GM23338 (cell line): ENCODE measurements around the gene MYBPC2. TPM values are rescaled to one million over a fixed set of nuclear protein-coding genes. Genes with fewer than 3 reads are reported as not detected.

Experiments
- ATAC-seq: fragments of 200-7000 bp; cut with Tn5 transposase; 3 replicates; pipeline ENCODE4 v1.9.1; 2020
- DNase-seq: peaks from one replicate; pipeline ENCODE4 v3.0.0-alpha.2; 2015; ENCODE audit warnings: low spot score
- H2AFZ ChIP-seq: fragments of 200-600 bp; sonication (generic); 2 replicates; pipeline ENCODE4 v1.8.0; 2016; ENCODE audit warnings: antibody characterized with exemption, mild to moderate bottlenecking, moderate library complexity
- H3F3A ChIP-seq: fragments of 200-600 bp; sonication (generic); replicated peaks from 2 replicates; pipeline ENCODE4 v1.8.0; 2017; ENCODE audit warnings: antibody characterized with exemption, mixed run types, low read depth
- H3K27ac ChIP-seq: fragments of 200-600 bp; sonication (generic); 2 replicates; pipeline ENCODE4 v1.6.1; 2016; ENCODE audit warnings: low read depth
- H3K27me3 ChIP-seq: fragments of 200-600 bp; sonication (generic); 2 replicates; pipeline ENCODE4 v1.8.0; 2016; ENCODE audit warnings: mild to moderate bottlenecking, mixed run types, moderate library complexity; ENCODE audit not compliant: insufficient read depth
- H3K36me3 ChIP-seq: fragments of 200-600 bp; sonication (generic); 2 replicates; pipeline ENCODE4 v1.8.0; 2016; ENCODE audit warnings: mild to moderate bottlenecking; ENCODE audit not compliant: insufficient read depth
- H3K4me1 ChIP-seq: fragments of 200-600 bp; sonication (generic); 2 replicates; pipeline ENCODE4 v1.8.0; 2016; ENCODE audit warnings: mild to moderate bottlenecking, moderate library complexity; ENCODE audit not compliant: insufficient read depth
- H3K4me2 ChIP-seq: fragments of 200-600 bp; sonication (generic); 2 replicates; pipeline ENCODE4 v1.7.1; 2017; ENCODE audit warnings: mixed run types
- H3K4me3 ChIP-seq: fragments of 200-600 bp; sonication (generic); 2 replicates; pipeline ENCODE4 v1.6.1; 2016; ENCODE audit warnings: mixed run types
- H3K79me2 ChIP-seq: fragments of 200-600 bp; sonication (generic); replicated peaks from 2 replicates; pipeline ENCODE4 v1.8.0; 2017; ENCODE audit warnings: mild to moderate bottlenecking; ENCODE audit not compliant: insufficient read depth
- H3K9me2 ChIP-seq: fragments of 200-600 bp; sonication (generic); 2 replicates; pipeline ENCODE4 v1.8.0; 2017; ENCODE audit not compliant: insufficient read depth
- H4K20me1 ChIP-seq: fragments of 200-600 bp; sonication (generic); replicated peaks from 2 replicates; pipeline ENCODE4 v1.8.0; 2017; ENCODE audit warnings: mild to moderate bottlenecking; ENCODE audit not compliant: insufficient read depth
- H3K27ac Mint-ChIP-seq: 2 replicates; pipeline ENCODE4 v1.8.0; 2020; ENCODE audit warnings: inconsistent platforms, mild to moderate bottlenecking, moderate library complexity, mixed read lengths
- H3K27me3 Mint-ChIP-seq: 3 replicates; pipeline ENCODE4 v1.8.0; 2022; ENCODE audit warnings: low read depth, mild to moderate bottlenecking, moderate library complexity, mixed read lengths, inconsistent platforms; ENCODE audit not compliant: insufficient read depth, poor library complexity
- H3K36me3 Mint-ChIP-seq: 3 replicates; pipeline ENCODE4 v1.8.0; 2021; ENCODE audit warnings: low read depth, mild to moderate bottlenecking, inconsistent platforms, moderate library complexity, mixed read lengths
- H3K4me1 Mint-ChIP-seq: 3 replicates; pipeline ENCODE4 v1.8.0; 2020; ENCODE audit warnings: mild to moderate bottlenecking, inconsistent platforms, mixed read lengths
- H3K4me3 Mint-ChIP-seq: 3 replicates; pipeline ENCODE4 v1.8.0; 2021; ENCODE audit warnings: moderate library complexity, mild to moderate bottlenecking, inconsistent platforms, mixed read lengths
- H3K9me3 Mint-ChIP-seq: 3 replicates; pipeline ENCODE4 v1.8.0; 2020; ENCODE audit warnings: moderate library complexity, mild to moderate bottlenecking, inconsistent platforms, mixed read lengths
- CREB1 ChIP-seq: fragments of 250-450 bp; sonication (Bioruptor Pico); IDR thresholded peaks from 2 replicates; pipeline ENCODE4 v1.5.0; 2020; ENCODE audit warnings: low read depth, mild to moderate bottlenecking, moderate library complexity
- JUNB ChIP-seq: IDR thresholded peaks from one replicate; pipeline ENCODE4 v1.6.1; 2016; ENCODE audit warnings: antibody characterized with exemption; ENCODE audit not compliant: unreplicated experiment
- STAT1 ChIP-seq: IDR thresholded peaks from one replicate; pipeline ENCODE4 v1.6.1; 2016; ENCODE audit warnings: antibody characterized with exemption; ENCODE audit not compliant: unreplicated experiment
- ZNF331 ChIP-seq: fragments of 250-450 bp; sonication (Bioruptor Pico); IDR thresholded peaks from 2 replicates; pipeline ENCODE4 v1.5.0; 2020; ENCODE audit warnings: low read depth, mild to moderate bottlenecking, moderate library complexity
- polyA plus RNA-seq: library from polyadenylated mRNA; unstranded; fragments of >200 nt; fragmentation: Nextera tagmentation; extraction: Ambion mirVana; gene quantifications from 2 replicates; pipeline ENCODE4 v1.2.1, GENCODE V29; 2016
- total RNA-seq: library from RNA; depleted of rRNA; stranded (reverse); fragments of >200 nt; shearing (Covaris generic); gene quantifications from 2 replicates; pipeline ENCODE4 v1.2.3, GENCODE V29; 2014
- TF ChIP-seq, protein P1 (sequence below): IDR thresholded peaks from 2 replicates; pipeline ENCODE4 v1.6.1; 2016; ENCODE audit warnings: antibody characterized with exemption
- TF ChIP-seq, protein P2 (sequence below), 2 experiments: fragments of 200-600 bp in 1 of 2; sonication (generic) in 1 of 2; conservative IDR thresholded peaks; 2 replicates each; pipeline versions ENCODE4 v1.5.1 to v1.6.1; 2016 to 2017; ENCODE audit warnings: antibody characterized with exemption in 2 of 2, low read depth in 2 of 2, mild to moderate bottlenecking in 2 of 2, moderate library complexity in 1 of 2
- TF ChIP-seq, protein P3 (sequence below): IDR thresholded peaks from one replicate; pipeline ENCODE4 v1.6.1; 2018; ENCODE audit warnings: antibody characterized with exemption; ENCODE audit not compliant: unreplicated experiment

MYBPC2 gene
- total and polyA plus RNA-seq, 2 experiments from 2014 or later = 4.2 to 5.9 TPM

DNA sequence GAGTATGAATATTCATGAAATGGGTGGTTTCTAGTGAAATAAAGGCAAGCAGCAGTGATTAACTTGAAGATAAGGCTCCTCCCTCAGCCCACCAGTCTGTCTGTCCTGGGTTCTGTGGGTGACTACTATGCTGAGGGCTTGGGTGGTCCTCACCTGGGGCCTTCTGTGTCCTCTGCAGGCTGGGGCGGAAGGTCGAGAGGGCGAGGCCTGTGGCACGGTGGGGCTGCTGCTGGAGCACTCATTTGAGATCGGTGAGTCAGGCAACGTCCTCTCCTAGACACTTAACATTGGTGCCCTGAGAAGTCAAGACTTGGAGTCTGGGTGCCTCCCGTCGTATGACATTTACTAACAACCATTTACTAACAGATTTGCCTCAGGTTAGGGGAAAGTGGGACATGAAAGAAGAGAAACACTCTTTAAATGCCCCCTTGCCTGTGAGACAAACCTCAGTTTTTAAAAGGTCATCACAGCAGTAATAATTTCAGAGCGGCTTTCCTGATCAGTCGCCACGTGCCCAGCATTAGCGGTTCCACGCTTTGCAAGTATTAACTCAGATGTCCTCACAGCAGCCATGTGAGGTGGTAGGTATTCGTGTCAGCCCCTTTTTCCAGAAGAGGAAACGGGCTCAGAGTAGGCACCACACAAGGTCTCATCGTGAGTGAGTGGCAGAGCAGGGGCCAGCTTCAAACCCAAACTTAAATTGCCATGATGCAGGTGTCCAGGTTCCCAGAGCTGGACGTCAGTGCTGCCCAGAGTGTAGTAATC, 45.2 kb downstream of the MYBPC2 start (continued):
- TF ChIP-seq, protein P1, sequence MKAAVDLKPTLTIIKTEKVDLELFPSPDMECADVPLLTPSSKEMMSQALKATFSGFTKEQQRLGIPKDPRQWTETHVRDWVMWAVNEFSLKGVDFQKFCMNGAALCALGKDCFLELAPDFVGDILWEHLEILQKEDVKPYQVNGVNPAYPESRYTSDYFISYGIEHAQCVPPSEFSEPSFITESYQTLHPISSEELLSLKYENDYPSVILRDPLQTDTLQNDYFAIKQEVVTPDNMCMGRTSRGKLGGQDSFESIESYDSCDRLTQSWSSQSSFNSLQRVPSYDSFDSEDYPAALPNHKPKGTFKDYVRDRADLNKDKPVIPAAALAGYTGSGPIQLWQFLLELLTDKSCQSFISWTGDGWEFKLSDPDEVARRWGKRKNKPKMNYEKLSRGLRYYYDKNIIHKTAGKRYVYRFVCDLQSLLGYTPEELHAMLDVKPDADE = no peak
- no peak for TF ChIP-seq ZNF331 (CRISPR knock-in tag)
- TF ChIP-seq, protein P2, sequence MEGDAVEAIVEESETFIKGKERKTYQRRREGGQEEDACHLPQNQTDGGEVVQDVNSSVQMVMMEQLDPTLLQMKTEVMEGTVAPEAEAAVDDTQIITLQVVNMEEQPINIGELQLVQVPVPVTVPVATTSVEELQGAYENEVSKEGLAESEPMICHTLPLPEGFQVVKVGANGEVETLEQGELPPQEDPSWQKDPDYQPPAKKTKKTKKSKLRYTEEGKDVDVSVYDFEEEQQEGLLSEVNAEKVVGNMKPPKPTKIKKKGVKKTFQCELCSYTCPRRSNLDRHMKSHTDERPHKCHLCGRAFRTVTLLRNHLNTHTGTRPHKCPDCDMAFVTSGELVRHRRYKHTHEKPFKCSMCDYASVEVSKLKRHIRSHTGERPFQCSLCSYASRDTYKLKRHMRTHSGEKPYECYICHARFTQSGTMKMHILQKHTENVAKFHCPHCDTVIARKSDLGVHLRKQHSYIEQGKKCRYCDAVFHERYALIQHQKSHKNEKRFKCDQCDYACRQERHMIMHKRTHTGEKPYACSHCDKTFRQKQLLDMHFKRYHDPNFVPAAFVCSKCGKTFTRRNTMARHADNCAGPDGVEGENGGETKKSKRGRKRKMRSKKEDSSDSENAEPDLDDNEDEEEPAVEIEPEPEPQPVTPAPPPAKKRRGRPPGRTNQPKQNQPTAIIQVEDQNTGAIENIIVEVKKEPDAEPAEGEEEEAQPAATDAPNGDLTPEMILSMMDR (conservative IDR thresholded peaks at IDR 0.05; ENCODE audit: low read depth in 2 of 2) = no peak
- TF ChIP-seq CREB1 (CRISPR knock-in tag) = no peak
- TF ChIP-seq STAT1 = no peak

DNA sequence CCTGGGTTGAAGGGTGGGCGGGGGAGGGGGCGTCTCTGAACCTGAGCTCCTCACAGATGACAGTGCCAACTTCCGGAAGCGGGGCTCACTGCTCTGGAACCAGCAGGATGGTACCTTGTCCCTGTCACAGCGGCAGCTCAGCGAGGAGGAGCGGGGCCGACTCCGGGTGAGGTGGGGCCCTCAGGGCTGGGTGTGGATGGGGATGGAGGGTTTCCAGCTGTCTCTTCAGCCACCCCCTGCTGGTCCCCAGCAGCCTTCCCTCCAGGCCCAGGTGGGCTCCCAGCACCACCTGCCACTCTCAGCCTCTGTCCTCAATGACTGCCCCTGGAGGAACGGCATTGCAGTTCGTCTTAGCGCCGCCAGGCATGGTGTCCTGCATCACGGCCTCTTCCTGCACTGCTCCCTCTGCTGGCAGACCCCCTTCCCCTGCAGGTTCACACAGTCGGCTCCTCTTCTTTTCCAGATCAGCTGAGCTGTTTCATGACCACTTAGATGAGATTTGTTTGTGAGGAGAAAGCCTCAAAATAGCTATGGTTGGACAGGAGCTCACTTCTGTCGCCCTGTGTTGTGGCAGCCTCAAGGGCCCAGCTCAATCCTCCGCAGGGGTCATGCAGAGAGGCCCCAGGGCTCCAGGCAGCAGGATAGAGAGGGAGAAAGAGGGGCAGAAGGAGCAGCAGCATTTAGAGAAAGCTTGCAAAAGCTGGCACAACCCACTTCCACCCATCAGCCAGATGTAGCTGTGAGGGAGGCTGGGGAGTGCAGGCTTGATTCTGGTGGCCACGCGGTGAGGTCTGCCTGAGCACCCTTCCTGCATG, 46.4 kb downstream of the MYBPC2 start:
- no peak overlapping the region for H3K4me3 Mint-ChIP-seq
- peaks cover 91% of the 10 kb centered on the region for H3K9me3 Mint-ChIP-seq
- TF ChIP-seq, protein P2 (conservative IDR thresholded peaks at IDR 0.05; ENCODE audit: low read depth in 2 of 2) = peak; percentile 80 to 85
- TF ChIP-seq STAT1 = no peak
- TF ChIP-seq, protein P3, sequence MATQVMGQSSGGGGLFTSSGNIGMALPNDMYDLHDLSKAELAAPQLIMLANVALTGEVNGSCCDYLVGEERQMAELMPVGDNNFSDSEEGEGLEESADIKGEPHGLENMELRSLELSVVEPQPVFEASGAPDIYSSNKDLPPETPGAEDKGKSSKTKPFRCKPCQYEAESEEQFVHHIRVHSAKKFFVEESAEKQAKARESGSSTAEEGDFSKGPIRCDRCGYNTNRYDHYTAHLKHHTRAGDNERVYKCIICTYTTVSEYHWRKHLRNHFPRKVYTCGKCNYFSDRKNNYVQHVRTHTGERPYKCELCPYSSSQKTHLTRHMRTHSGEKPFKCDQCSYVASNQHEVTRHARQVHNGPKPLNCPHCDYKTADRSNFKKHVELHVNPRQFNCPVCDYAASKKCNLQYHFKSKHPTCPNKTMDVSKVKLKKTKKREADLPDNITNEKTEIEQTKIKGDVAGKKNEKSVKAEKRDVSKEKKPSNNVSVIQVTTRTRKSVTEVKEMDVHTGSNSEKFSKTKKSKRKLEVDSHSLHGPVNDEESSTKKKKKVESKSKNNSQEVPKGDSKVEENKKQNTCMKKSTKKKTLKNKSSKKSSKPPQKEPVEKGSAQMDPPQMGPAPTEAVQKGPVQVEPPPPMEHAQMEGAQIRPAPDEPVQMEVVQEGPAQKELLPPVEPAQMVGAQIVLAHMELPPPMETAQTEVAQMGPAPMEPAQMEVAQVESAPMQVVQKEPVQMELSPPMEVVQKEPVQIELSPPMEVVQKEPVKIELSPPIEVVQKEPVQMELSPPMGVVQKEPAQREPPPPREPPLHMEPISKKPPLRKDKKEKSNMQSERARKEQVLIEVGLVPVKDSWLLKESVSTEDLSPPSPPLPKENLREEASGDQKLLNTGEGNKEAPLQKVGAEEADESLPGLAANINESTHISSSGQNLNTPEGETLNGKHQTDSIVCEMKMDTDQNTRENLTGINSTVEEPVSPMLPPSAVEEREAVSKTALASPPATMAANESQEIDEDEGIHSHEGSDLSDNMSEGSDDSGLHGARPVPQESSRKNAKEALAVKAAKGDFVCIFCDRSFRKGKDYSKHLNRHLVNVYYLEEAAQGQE = no peak
- no peak for TF ChIP-seq JUNB

More for the DNA sequence above, 46.4 kb downstream of the MYBPC2 start:
- Histone ChIP-seq H3K4me2 (no peak overlapping the region), H3K9me2 (no peaks in the 10 kb centered on the region), H3K27me3 (no peaks in the 10 kb centered on the region), H3F3A (0 out of 2 replicates have a peak, but pooled peaks cover 2% of the 10 kb centered on the region), H3K79me2 (peaks cover 25% of the 10 kb centered on the region), H3K27ac (no peak overlapping the region), H3K4me1 (peaks cover 10% of the 10 kb centered on the region; the same call in 1 of the 2 replicates), H3K4me3 (no peak overlapping the region), H4K20me1 (no peaks in the 10 kb centered on the region; the same call in 1 of the 2 replicates), H2AFZ (no peak overlapping the region), H3K36me3 (peaks cover 3% of the 10 kb centered on the region; the same call in 1 of the 2 replicates)
- Mint-ChIP-seq H3K27me3 (peaks cover 8% of the 10 kb centered on the region), H3K27ac (no peak overlapping the region), H3K4me1 (no peaks in the 10 kb centered on the region; the same call in 2 of the 3 replicates), H3K36me3 (peaks cover 40% of the 10 kb centered on the region)
- ATAC-seq (no peak; the same call in 2 of the 3 replicates), DNase-seq (peak; percentile 89)
